Endothelial cell (in vitro differentiated cells): ENCODE data around the gene SMIM9. TPM values are rescaled to one million over a fixed set of nuclear protein-coding genes. Genes with fewer than 3 reads are reported as not detected.
"Not testable (repeated sequence)": the region's sequence is repeated elsewhere in the genome, so short reads cannot be mapped to it uniquely, and the experiment has no call there.

ENCODE experiments used
- DNase-seq: peaks from one replicate; pipeline ENCODE4 v3.0.0; 2021; ENCODE audit warnings: low spot score
- H3K27ac Mint-ChIP-seq: one replicate; pipeline ENCODE4 v1.8.0; 2021; ENCODE audit warnings: mixed read lengths, inconsistent platforms; ENCODE audit not compliant: unreplicated experiment
- H3K27me3 Mint-ChIP-seq: one replicate; pipeline ENCODE4 v1.8.0; 2021; ENCODE audit warnings: mild to moderate bottlenecking, moderate library complexity, mixed read lengths, inconsistent platforms; ENCODE audit not compliant: unreplicated experiment
- H3K36me3 Mint-ChIP-seq: one replicate; pipeline ENCODE4 v1.8.0; 2021; ENCODE audit warnings: mild to moderate bottlenecking, low read depth, mixed read lengths, inconsistent platforms; ENCODE audit not compliant: unreplicated experiment
- H3K4me1 Mint-ChIP-seq: one replicate; pipeline ENCODE4 v1.8.0; 2021; ENCODE audit warnings: mild to moderate bottlenecking, mixed read lengths, inconsistent platforms; ENCODE audit not compliant: unreplicated experiment
- H3K4me3 Mint-ChIP-seq: one replicate; pipeline ENCODE4 v1.8.0; 2021; ENCODE audit warnings: mild to moderate bottlenecking, mixed read lengths, inconsistent platforms; ENCODE audit not compliant: unreplicated experiment
- H3K9me3 Mint-ChIP-seq: one replicate; pipeline ENCODE4 v1.8.0; 2021; ENCODE audit warnings: mixed read lengths, inconsistent platforms; ENCODE audit not compliant: unreplicated experiment
- total RNA-seq: library from RNA; stranded (reverse); fragmentation: NEBNext Ultra II Directional; extraction: Animal tissue kit (Norgen Biotek cat#: 25700); gene quantifications from one replicate; pipeline ENCODE4 v1.2.1, GENCODE V29; 2021; ENCODE audit not compliant: unreplicated experiment
- TF ChIP-seq, protein P1 (sequence below): fragments of 200-600 bp; sonication (generic); IDR thresholded peaks from one replicate; pipeline ENCODE4 v1.5.0; 2021; ENCODE audit warnings: antibody characterized with exemption; ENCODE audit not compliant: unreplicated experiment

Gene SMIM9
- total RNA-seq, 1 donor from 2014 or later = not detected

GRCh38 chrX:154821523-154821922 lies 12.9 kb downstream of the SMIM9 start:
- H3K27ac Mint-ChIP-seq = no peak overlapping the region
- no peaks in the 10 kb centered on the region for H3K9me3 Mint-ChIP-seq
- no peaks in the 10 kb centered on the region for H3K27me3 Mint-ChIP-seq
- no peaks in the 10 kb centered on the region for H3K36me3 Mint-ChIP-seq
- no peak for DNase-seq
- TF ChIP-seq, protein P1, sequence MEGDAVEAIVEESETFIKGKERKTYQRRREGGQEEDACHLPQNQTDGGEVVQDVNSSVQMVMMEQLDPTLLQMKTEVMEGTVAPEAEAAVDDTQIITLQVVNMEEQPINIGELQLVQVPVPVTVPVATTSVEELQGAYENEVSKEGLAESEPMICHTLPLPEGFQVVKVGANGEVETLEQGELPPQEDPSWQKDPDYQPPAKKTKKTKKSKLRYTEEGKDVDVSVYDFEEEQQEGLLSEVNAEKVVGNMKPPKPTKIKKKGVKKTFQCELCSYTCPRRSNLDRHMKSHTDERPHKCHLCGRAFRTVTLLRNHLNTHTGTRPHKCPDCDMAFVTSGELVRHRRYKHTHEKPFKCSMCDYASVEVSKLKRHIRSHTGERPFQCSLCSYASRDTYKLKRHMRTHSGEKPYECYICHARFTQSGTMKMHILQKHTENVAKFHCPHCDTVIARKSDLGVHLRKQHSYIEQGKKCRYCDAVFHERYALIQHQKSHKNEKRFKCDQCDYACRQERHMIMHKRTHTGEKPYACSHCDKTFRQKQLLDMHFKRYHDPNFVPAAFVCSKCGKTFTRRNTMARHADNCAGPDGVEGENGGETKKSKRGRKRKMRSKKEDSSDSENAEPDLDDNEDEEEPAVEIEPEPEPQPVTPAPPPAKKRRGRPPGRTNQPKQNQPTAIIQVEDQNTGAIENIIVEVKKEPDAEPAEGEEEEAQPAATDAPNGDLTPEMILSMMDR = no peak
- no peak overlapping the region for H3K4me3 Mint-ChIP-seq
- H3K4me1 Mint-ChIP-seq = peaks cover 7% of the 10 kb centered on the region

- Mint-ChIP-seq H3K27me3 (no peaks in the 10 kb centered on the region), H3K27ac (no peak overlapping the region), H3K4me1 (peaks cover 7% of the 10 kb centered on the region), H3K4me3 (no peak overlapping the region), H3K36me3 (no peaks in the 10 kb centered on the region), H3K9me3 (no peaks in the 10 kb centered on the region)
- TF ChIP-seq, protein P1 = no peak
- DNase-seq = no peak
These were observed 14.6 kb downstream of the SMIM9 start for GRCh38 chrX:154819771-154820341.

DNA sequence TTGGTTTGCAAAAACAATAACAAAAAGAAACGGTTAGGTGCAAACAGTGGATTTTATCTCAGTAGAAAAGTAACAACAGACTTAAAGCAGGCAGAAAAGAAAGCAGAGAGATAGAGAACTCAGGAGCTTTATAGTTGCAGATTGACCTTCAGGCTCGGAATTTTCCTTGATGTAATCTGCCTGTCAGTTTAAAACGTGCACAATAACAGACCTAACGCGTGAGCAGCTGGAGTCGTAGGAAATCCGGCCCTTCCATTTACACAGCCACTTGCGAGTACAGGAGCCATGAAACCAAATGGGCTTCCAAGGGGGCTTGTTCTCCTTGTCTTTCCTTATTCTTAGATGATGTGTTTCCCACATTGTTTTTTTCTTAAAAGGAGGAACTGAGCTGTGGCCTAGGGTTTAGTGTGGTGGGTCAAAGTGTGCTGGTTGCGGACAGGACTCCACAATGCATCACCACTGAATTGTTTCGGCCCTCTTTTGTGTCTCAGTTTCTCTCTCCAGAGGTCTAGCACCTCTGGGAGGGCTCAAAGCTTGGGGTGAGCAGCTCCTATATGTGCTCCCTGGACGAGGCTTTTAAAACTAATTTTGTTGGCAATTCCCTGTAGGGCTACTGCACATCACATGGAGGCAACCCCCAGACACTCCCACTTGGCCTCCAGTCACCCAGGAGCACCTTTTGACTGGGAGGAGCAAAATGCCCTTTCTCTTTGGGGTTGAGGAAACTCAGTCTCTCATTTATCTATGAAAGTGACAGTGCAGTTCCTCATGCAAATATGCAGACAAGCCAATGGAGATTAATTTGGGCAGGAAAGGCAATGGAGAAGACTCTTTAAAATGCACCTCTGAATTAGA lies 15.3 kb downstream of the SMIM9 start:
- Mint-ChIP-seq H3K9me3 (no peaks in the 10 kb centered on the region), H3K36me3 (no peaks in the 10 kb centered on the region), H3K4me3 (no peak overlapping the region), H3K27ac (no peak overlapping the region), H3K27me3 (no peaks in the 10 kb centered on the region), H3K4me1 (peaks cover 7% of the 10 kb centered on the region)
- no peak for DNase-seq
- TF ChIP-seq, protein P1 = no peak

GRCh38 chrX:154817048-154817618 lies 17.3 kb downstream of the SMIM9 start:
- H3K27ac Mint-ChIP-seq, DNase-seq, H3K36me3 Mint-ChIP-seq, H3K4me1 Mint-ChIP-seq, H3K9me3 Mint-ChIP-seq, H3K27me3 Mint-ChIP-seq, H3K4me3 Mint-ChIP-seq: not testable (repeated sequence)

DNA sequence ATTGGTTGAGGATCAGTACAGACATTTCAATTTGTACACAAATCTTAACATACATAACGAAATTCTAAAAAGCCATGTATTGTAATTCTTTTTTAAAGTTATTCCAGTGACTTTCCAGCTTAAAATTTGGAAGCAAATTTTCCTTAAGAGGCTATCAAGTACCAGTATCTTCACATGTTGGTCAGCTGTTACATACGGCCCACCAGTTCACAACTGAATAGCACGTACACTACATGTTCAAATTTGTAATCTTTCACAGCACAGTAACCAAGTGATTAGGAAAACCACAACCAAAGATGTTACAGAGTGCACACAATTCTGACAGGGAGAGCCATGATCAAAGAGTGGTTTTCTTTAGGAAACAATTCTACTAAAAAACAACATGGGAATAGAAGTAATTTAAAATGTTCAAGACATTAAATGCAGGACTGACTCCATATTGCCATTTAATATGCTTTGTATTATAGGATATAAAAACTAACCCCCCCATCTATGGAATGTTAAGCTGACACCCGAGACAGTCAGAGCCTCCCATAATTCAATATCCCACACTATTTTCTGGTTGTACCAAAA lies 18.1 kb downstream of the SMIM9 start:
- not testable (repeated sequence) for H3K4me3 Mint-ChIP-seq, H3K36me3 Mint-ChIP-seq, H3K27me3 Mint-ChIP-seq, H3K4me1 Mint-ChIP-seq, H3K9me3 Mint-ChIP-seq, H3K27ac Mint-ChIP-seq, DNase-seq
